ENCODE results near the gene TGFBR3.

Gene TGFBR3

GRCh38 chr1:91700332-91700731 lies 185.6 kb downstream of the TGFBR3 start:
- no peak for DNase-seq (ENCODE audit: low read depth)
- TF ChIP-seq CTCF (IDR thresholded peaks at IDR 0.05; ENCODE audit: insufficient read depth, low read depth, low read length, missing control alignments) = no peak
- H3K4me3 ChIP-seq (ENCODE audit: low read depth, low read length) = no peak overlapping the region

GRCh38 chr1:91699339-91699974 lies 186.5 kb downstream of the TGFBR3 start:
- H3K4me3 ChIP-seq (ENCODE audit: low read depth, low read length) = no peak overlapping the region
- no peak for TF ChIP-seq CTCF (IDR thresholded peaks at IDR 0.05; ENCODE audit: insufficient read depth, low read depth, low read length, missing control alignments)
- no peak for DNase-seq (ENCODE audit: low read depth)

- TF ChIP-seq CTCF (IDR thresholded peaks at IDR 0.05; ENCODE audit: insufficient read depth, low read depth, low read length, missing control alignments) = no peak
- no peak overlapping the region for H3K4me3 ChIP-seq (ENCODE audit: low read depth, low read length)
- no peak for DNase-seq (ENCODE audit: low read depth)
These were observed 188.1 kb downstream of the TGFBR3 start for GRCh38 chr1:91697861-91698260.

- peak; percentile 56 for DNase-seq (ENCODE audit: low read depth)
- H3K4me3 ChIP-seq (ENCODE audit: low read depth, low read length) = no peak overlapping the region
- TF ChIP-seq CTCF (IDR thresholded peaks at IDR 0.05; ENCODE audit: insufficient read depth, low read depth, low read length, missing control alignments) = no peak
These were observed 188.5 kb downstream of the TGFBR3 start for GRCh38 chr1:91697416-91697815.

- TF ChIP-seq CTCF (IDR thresholded peaks at IDR 0.05; ENCODE audit: insufficient read depth, low read depth, low read length, missing control alignments) = no peak
- no peak for DNase-seq (ENCODE audit: low read depth)
- no peak overlapping the region for H3K4me3 ChIP-seq (ENCODE audit: low read depth, low read length)
These were observed 189.6 kb downstream of the TGFBR3 start for GRCh38 chr1:91696321-91696720.

GRCh38 chr1:91693557-91693956 lies 192.4 kb downstream of the TGFBR3 start:
- no peak overlapping the region for H3K4me3 ChIP-seq (ENCODE audit: low read depth, low read length)
- TF ChIP-seq CTCF (IDR thresholded peaks at IDR 0.05; ENCODE audit: insufficient read depth, low read depth, low read length, missing control alignments) = no peak
- no peak for DNase-seq (ENCODE audit: low read depth)

GRCh38 chr1:91691525-91691924 lies 194.4 kb downstream of the TGFBR3 start:
- no peak overlapping the region for H3K4me3 ChIP-seq (ENCODE audit: low read depth, low read length)
- no peak for DNase-seq (ENCODE audit: low read depth)
- no peak for TF ChIP-seq CTCF (IDR thresholded peaks at IDR 0.05; ENCODE audit: insufficient read depth, low read depth, low read length, missing control alignments)
